Activated naive CD4-positive, alpha-beta T cell treated with anti-CD3 and anti-CD28 coated beads, Interleukin-2, amount 10 ng/mL, durations not matched to agents 7 days and 5 days (primary cell): ENCODE measurements around the gene ARX.
A peak's percentile ranks its signal among the peaks of the same experiment; 100 is the strongest.

Experiments used
- CTCF ChIA-PET: fragments of 350-600 bp; sonication (Branson Sonifier 250); formaldehyde crosslinking; loops from one replicate; lab custom pipeline; 2021; ENCODE audit warnings: antibody characterized with exemption; lab: Charles Lee
- DNase-seq: peaks from one replicate; pipeline ENCODE4 v3.0.0-alpha.2; 2020
- H3K27ac Mint-ChIP-seq: one replicate; pipeline ENCODE4 v1.8.0; 2021; ENCODE audit warnings: mild to moderate bottlenecking, moderate library complexity, mixed read lengths
- H3K27me3 Mint-ChIP-seq: one replicate; pipeline ENCODE4 v1.8.0; 2021; ENCODE audit warnings: mild to moderate bottlenecking, mixed read lengths
- H3K36me3 Mint-ChIP-seq: one replicate; pipeline ENCODE4 v1.8.0; 2021; ENCODE audit warnings: mixed read lengths
- H3K4me1 Mint-ChIP-seq: one replicate; pipeline ENCODE4 v1.8.0; 2021; ENCODE audit warnings: mixed read lengths
- H3K4me3 Mint-ChIP-seq: one replicate; pipeline ENCODE4 v1.8.0; 2021; ENCODE audit warnings: mild to moderate bottlenecking, moderate library complexity, mixed read lengths
- H3K9me3 Mint-ChIP-seq: one replicate; pipeline ENCODE4 v1.8.0; 2021; ENCODE audit warnings: mixed read lengths

The ARX gene

DNA sequence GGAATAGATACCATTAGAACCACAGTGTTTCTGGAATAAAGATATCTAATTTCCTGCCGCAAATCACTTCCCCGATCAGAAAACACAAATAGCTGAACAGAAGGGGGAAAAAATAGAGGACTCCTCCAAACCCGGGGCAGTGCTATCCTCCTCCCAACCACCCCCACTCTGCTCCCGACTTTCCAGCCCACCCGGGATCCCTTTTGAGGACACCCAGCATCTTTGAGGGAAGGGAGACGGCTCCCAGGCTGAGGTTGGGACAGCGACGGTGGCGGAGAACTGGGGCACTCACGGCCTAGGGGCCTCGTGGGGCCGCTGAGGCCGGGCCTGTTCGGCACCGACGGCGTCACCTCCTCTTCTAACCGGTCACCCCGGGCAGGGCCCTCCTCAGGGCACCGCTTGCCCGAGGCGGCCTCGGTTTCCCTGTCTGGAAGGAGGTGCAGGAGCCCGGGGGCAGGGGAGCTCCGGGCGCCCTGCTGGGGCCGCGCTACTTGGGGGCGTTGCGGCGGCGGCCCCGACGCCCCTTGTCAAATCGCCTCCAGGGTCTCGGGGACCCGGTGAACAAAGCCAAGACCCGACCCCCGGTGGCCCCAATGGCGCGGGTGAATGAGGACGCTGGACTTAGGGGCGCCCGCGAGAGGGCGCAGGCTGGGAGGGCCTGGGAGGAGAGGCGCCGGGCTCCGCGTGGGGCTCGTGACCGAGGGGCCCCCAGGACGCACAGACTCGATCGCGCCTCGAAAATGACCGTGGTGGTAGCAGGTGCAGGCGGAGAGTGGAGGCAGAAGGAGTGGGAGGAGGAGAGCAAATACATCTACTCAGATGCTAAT is 6.9 kb upstream of the ARX start:
- no peak overlapping the region for H3K4me3 Mint-ChIP-seq
- no peak overlapping the region for H3K27ac Mint-ChIP-seq
- CTCF ChIA-PET, result interaction anchor here (2.7 to 3.0 kb wide), 2 partner anchors 122 to 184 kb away, joined by 10 to 17 read pairs; no protein-coding TSS in a partner anchor
- DNase-seq, result peak; percentile 23
- H3K9me3 Mint-ChIP-seq, result no peaks in the 10 kb centered on the region
- no peaks in the 10 kb centered on the region for H3K36me3 Mint-ChIP-seq
- H3K27me3 Mint-ChIP-seq, result peaks cover 78% of the 10 kb centered on the region
- H3K4me1 Mint-ChIP-seq, result peaks cover 14% of the 10 kb centered on the region

GRCh38 chrX:25020905-25021449 is 5.2 kb upstream of the ARX start:
- H3K27me3 Mint-ChIP-seq, result peaks cover 89% of the 10 kb centered on the region
- peak; percentile 37 for DNase-seq
- CTCF ChIA-PET, result interaction anchor here (0.6 to 3.0 kb wide), 5 partner anchors 18 to 182 kb away, joined by 3 to 17 read pairs (median 5); no protein-coding TSS in a partner anchor

DNA sequence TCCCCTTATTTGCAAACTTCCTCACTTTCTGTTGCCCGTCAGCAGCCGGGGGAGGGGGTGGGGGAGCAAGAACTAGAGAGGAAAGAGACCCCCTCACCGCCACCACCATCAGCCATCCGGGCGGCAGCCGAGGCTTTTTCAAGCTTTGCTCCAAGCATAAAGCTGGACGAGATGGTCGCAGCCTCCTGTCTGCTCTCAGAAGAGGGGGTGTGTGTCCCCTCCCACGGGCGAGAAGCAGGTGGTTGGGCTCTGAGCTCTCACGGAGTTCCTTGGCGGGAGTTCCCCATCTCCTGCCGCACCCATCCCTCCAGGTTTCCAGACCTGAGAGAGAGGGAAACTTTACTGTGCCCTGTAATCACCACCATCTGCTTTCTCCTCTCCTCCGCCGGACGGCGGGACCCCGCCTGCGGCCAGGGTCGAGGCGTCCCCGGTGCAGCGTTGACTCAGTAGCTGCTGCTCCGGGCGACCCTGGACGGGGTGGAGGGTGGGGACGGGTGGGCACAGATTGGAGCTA is 4.7 kb upstream of the ARX start:
- no peak for DNase-seq
- H3K27ac Mint-ChIP-seq, result no peak overlapping the region
- CTCF ChIA-PET, result interaction anchor here (0.6 to 2.2 kb wide), 4 partner anchors 11 to 171 kb away, joined by 3 to 5 read pairs (median 3); no protein-coding TSS in a partner anchor
- H3K27me3 Mint-ChIP-seq, result peaks cover 91% of the 10 kb centered on the region
- no peak overlapping the region for H3K4me3 Mint-ChIP-seq
- H3K9me3 Mint-ChIP-seq, result no peaks in the 10 kb centered on the region
- no peaks in the 10 kb centered on the region for H3K36me3 Mint-ChIP-seq
- peaks cover 20% of the 10 kb centered on the region for H3K4me1 Mint-ChIP-seq

More at GRCh38 chrX:25020905-25021449, 5.2 kb upstream of the ARX start:
- Mint-ChIP-seq H3K36me3 (no peaks in the 10 kb centered on the region), H3K9me3 (no peaks in the 10 kb centered on the region), H3K27ac (peak overlapping the region; percentile 49), H3K4me1 (peaks cover 19% of the 10 kb centered on the region), H3K4me3 (peak overlapping the region; percentile 21)

DNA sequence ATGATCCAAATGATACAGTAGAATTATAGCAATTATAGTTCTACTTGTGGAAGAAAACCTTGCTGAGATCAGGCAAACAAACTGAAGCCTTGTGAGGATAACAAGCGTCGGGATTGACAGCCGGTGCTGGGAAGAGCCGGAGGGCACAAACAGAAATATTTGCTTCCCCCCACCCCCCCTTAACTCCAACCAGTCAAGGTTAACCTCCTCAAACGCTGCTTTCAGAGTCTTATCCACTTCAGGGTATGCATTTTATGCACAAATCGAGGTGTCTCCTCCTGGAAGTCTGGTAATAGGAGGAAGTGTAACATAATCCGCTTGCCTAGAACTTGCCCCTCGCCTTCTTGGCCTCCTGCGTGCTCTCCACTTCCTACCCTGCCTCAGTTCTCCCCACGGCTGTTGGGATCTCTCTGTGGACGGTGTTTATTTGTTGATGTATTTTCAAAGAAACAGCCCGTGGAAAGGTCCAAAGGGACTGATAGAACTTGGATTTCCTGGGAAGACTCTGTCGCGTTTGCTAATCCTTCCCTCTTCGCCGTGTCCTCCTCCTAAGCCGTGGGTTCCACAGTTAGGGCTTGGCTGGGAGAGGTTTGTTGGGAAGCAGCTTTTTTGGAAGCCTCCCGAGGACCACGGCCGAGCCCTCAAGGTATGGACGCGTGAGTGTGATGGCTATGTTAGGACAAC is 4.1 kb upstream of the ARX start:
- Mint-ChIP-seq H3K36me3 (no peaks in the 10 kb centered on the region), H3K4me1 (peaks cover 24% of the 10 kb centered on the region), H3K4me3 (no peak overlapping the region), H3K27ac (no peak overlapping the region), H3K9me3 (no peaks in the 10 kb centered on the region), H3K27me3 (peaks cover 91% of the 10 kb centered on the region)
- CTCF ChIA-PET, result interaction anchor here (0.8 to 2.2 kb wide), 3 partner anchors 11 to 124 kb away, joined by 3 to 5 read pairs (median 3); no protein-coding TSS in a partner anchor
- no peak for DNase-seq

- DNase-seq, result no peak
- no peak overlapping the region for H3K27ac Mint-ChIP-seq
- no peaks in the 10 kb centered on the region for H3K9me3 Mint-ChIP-seq
- CTCF ChIA-PET, result no interaction called here
- no peak overlapping the region for H3K4me3 Mint-ChIP-seq
- H3K36me3 Mint-ChIP-seq, result no peaks in the 10 kb centered on the region
- peaks cover 91% of the 10 kb centered on the region for H3K27me3 Mint-ChIP-seq
- H3K4me1 Mint-ChIP-seq, result peaks cover 24% of the 10 kb centered on the region
These were observed 2.9 kb upstream of the ARX start for GRCh38 chrX:25018682-25019081.

DNA sequence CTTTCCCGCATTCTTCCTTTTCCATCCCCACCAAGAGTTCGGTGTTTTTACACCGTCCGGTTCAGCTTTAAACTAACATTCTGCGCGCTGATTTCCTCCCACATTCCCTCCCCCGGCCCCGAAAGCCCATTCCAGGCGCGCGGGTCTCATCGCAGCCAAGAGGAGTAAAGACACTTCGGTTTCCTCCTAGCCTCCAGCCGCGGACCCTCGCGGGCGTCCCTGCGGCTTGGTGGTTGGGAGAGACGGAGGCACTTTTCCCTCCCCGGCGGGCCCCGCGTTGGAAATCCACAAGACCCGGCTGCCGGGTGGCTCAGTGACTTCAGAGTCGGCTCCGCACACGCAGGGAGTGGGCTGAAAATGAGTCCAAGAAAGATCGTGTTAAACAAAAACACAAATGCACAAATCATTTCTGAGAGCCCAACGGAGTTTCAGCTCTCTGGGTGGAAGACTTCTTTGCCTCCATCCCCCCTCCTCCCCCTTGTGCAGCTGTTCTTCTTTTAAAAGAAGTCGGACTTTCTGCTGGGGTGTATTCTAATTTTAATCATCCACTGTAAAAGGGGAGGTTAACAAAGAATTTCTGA is 2.0 kb upstream of the ARX start:
- Mint-ChIP-seq H3K4me3 (no peak overlapping the region), H3K27me3 (peaks cover 88% of the 10 kb centered on the region), H3K27ac (peak overlapping the region; percentile 22), H3K36me3 (no peaks in the 10 kb centered on the region), H3K4me1 (peaks cover 28% of the 10 kb centered on the region), H3K9me3 (no peaks in the 10 kb centered on the region)
- CTCF ChIA-PET, result no interaction called here
- DNase-seq, result no peak

- H3K27me3 Mint-ChIP-seq, result peaks cover 88% of the 10 kb centered on the region
- CTCF ChIA-PET, result no interaction called here
- no peak for DNase-seq
- no peak overlapping the region for H3K4me3 Mint-ChIP-seq
- no peaks in the 10 kb centered on the region for H3K9me3 Mint-ChIP-seq
- no peaks in the 10 kb centered on the region for H3K36me3 Mint-ChIP-seq
- H3K4me1 Mint-ChIP-seq, result peaks cover 24% of the 10 kb centered on the region
- no peak overlapping the region for H3K27ac Mint-ChIP-seq
These were observed 1.3 kb upstream of the ARX start for GRCh38 chrX:25016938-25017598.

GRCh38 chrX:25016361-25016671 is 551 bp upstream of the ARX start:
- no peak for DNase-seq
- Mint-ChIP-seq H3K36me3 (no peaks in the 10 kb centered on the region), H3K27me3 (peaks cover 88% of the 10 kb centered on the region), H3K9me3 (no peaks in the 10 kb centered on the region), H3K4me1 (peaks cover 19% of the 10 kb centered on the region), H3K27ac (no peak overlapping the region), H3K4me3 (no peak overlapping the region)
- CTCF ChIA-PET, result no interaction called here

GRCh38 chrX:25014366-25014838 is 1.4 kb downstream of the ARX start:
- no peaks in the 10 kb centered on the region for H3K9me3 Mint-ChIP-seq
- peaks cover 16% of the 10 kb centered on the region for H3K4me1 Mint-ChIP-seq
- peaks cover 88% of the 10 kb centered on the region for H3K27me3 Mint-ChIP-seq
- H3K36me3 Mint-ChIP-seq, result no peaks in the 10 kb centered on the region
- CTCF ChIA-PET, result no interaction called here
- H3K27ac Mint-ChIP-seq, result peak overlapping the region; percentile 11
- no peak for DNase-seq
- H3K4me3 Mint-ChIP-seq, result peak overlapping the region; percentile 43

- Mint-ChIP-seq H3K4me3 (peak overlapping the region; percentile 43), H3K36me3 (no peaks in the 10 kb centered on the region), H3K27ac (no peak overlapping the region), H3K9me3 (no peaks in the 10 kb centered on the region), H3K27me3 (peaks cover 93% of the 10 kb centered on the region), H3K4me1 (peaks cover 14% of the 10 kb centered on the region)
- DNase-seq, result no peak
- CTCF ChIA-PET, result no interaction called here
These were observed 2.0 kb downstream of the ARX start for GRCh38 chrX:25013632-25014365.

DNA sequence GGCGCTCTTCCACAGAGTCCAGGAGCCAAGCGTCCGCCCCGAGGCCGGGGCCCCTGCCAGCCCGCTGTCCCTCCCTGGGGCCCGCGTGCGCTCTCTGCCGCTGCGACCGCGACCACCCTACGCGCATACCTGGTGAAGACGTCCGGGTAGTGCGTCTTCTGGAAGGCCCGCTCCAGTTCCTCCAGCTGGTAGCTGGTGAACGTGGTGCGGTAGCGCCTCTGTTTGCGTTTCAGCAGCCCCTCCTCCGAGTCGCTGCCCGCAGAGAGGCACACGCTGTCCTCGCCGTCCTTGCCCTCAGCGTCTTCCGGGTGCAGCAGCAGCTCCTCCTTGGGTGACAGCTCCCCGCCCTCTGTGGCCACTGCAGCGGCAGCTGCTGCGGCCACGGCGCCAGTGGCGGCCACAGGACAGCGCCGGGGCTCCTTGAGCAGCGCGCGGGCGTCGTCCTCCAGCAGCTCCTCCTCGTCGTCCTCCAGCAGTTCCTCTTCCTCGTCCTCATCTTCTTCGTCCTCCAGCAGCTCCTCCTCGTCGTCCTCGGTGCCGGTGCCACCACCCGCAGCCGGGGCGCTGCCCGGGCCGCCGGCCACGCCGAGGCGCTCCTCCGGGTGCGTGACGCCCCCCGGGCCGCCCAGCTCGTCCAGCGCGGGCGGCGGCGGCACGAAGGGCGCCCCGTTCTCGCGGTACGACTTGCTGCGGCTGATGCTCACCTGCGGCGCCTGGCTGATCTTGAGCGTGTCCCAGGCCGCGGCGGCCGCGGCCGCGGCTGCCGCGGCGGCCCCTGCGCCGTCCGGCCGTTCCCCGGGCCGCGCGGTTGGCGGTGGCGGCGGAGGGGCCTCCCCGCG is 2.8 kb downstream of the ARX start:
- Mint-ChIP-seq H3K27me3 (peaks cover 94% of the 10 kb centered on the region), H3K36me3 (no peaks in the 10 kb centered on the region), H3K4me1 (peaks cover 14% of the 10 kb centered on the region), H3K4me3 (peak overlapping the region; percentile 70), H3K27ac (peak overlapping the region; percentile 14), H3K9me3 (no peaks in the 10 kb centered on the region)
- no peak for DNase-seq
- CTCF ChIA-PET, result no interaction called here

GRCh38 chrX:25012433-25012735 is 3.4 kb downstream of the ARX start:
- H3K4me1 Mint-ChIP-seq, result peaks cover 13% of the 10 kb centered on the region
- CTCF ChIA-PET, result no interaction called here

More at GRCh38 chrX:25012433-25012735, 3.4 kb downstream of the ARX start:
- H3K9me3 Mint-ChIP-seq, result no peaks in the 10 kb centered on the region
- peak overlapping the region; percentile 28 for H3K4me3 Mint-ChIP-seq
- no peak for DNase-seq
- H3K27ac Mint-ChIP-seq, result no peak overlapping the region
- no peaks in the 10 kb centered on the region for H3K36me3 Mint-ChIP-seq
- peaks cover 94% of the 10 kb centered on the region for H3K27me3 Mint-ChIP-seq
